ENCODE data around the gene DGKH.

GRCh38 chr13:42040730-42041010, 7.8 kb upstream of the DGKH start:
- TF ChIP-seq, protein P1, sequence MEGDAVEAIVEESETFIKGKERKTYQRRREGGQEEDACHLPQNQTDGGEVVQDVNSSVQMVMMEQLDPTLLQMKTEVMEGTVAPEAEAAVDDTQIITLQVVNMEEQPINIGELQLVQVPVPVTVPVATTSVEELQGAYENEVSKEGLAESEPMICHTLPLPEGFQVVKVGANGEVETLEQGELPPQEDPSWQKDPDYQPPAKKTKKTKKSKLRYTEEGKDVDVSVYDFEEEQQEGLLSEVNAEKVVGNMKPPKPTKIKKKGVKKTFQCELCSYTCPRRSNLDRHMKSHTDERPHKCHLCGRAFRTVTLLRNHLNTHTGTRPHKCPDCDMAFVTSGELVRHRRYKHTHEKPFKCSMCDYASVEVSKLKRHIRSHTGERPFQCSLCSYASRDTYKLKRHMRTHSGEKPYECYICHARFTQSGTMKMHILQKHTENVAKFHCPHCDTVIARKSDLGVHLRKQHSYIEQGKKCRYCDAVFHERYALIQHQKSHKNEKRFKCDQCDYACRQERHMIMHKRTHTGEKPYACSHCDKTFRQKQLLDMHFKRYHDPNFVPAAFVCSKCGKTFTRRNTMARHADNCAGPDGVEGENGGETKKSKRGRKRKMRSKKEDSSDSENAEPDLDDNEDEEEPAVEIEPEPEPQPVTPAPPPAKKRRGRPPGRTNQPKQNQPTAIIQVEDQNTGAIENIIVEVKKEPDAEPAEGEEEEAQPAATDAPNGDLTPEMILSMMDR (IDR thresholded peaks at IDR 0.05) = no peak
- no peak for TF ChIP-seq EZH2phosphoT487 (IDR thresholded peaks at IDR 0.05)
